Fibroblast of lung (primary cell): ENCODE measurements around the gene NKPD1.

Experiments used
- EZH2 ChIP-seq: IDR thresholded peaks from 2 replicates; pipeline ENCODE4 v1.5.1; 2012; ENCODE audit warnings: low read length, control low read depth, mild to moderate bottlenecking; ENCODE audit errors: missing control alignments
- TF ChIP-seq, protein P1 (sequence below), 2 donors: IDR thresholded peaks in 1 of 2; conservative IDR thresholded peaks in 1 of 2; 1 replicate in 1 of 2; 2 replicates in 1 of 2; pipeline ENCODE4 v1.5.1; 2011 to 2012; ENCODE audit warnings: low read length in 2 of 2, control low read depth in 1 of 2, inconsistent platforms in 1 of 2, low read depth in 1 of 2, mild to moderate bottlenecking in 1 of 2

DNA sequence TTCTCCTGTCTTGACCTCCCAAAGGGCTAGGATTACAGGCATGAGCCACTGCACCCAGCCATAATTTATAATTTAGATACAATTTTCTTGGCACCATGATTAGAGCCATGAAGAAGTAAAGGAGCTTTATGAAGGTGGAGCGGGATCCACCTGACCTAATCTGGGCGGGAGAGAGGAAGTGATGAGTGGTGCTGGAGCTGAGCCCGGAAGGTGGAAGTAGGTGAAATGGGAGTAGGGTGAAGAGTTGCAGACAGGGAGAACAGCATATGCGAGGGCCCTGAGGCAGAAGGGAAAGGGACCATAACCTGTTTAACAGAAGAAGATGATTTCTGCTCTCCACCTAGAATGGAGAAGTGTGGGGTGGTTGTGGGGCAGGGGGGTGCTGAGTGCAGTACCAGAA lies 22.0 kb upstream of the NKPD1 start:
- TF ChIP-seq, protein P1, sequence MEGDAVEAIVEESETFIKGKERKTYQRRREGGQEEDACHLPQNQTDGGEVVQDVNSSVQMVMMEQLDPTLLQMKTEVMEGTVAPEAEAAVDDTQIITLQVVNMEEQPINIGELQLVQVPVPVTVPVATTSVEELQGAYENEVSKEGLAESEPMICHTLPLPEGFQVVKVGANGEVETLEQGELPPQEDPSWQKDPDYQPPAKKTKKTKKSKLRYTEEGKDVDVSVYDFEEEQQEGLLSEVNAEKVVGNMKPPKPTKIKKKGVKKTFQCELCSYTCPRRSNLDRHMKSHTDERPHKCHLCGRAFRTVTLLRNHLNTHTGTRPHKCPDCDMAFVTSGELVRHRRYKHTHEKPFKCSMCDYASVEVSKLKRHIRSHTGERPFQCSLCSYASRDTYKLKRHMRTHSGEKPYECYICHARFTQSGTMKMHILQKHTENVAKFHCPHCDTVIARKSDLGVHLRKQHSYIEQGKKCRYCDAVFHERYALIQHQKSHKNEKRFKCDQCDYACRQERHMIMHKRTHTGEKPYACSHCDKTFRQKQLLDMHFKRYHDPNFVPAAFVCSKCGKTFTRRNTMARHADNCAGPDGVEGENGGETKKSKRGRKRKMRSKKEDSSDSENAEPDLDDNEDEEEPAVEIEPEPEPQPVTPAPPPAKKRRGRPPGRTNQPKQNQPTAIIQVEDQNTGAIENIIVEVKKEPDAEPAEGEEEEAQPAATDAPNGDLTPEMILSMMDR (conservative IDR thresholded peaks at IDR 0.05 in 1 of 2, IDR thresholded peaks at IDR 0.05 in 1 of 2; ENCODE audit: low read depth in 1 of 2, low read length in 2 of 2) = no peak
- no peak for TF ChIP-seq EZH2
